ENCODE data around the gene HS6ST1. TPM values are rescaled to one million over a fixed set of nuclear protein-coding genes. Genes with fewer than 3 reads are reported as not detected.

The HS6ST1 gene
- total and polyA plus RNA-seq, 12 donors = 20.5 to 262 (median 97.1) TPM

DNA sequence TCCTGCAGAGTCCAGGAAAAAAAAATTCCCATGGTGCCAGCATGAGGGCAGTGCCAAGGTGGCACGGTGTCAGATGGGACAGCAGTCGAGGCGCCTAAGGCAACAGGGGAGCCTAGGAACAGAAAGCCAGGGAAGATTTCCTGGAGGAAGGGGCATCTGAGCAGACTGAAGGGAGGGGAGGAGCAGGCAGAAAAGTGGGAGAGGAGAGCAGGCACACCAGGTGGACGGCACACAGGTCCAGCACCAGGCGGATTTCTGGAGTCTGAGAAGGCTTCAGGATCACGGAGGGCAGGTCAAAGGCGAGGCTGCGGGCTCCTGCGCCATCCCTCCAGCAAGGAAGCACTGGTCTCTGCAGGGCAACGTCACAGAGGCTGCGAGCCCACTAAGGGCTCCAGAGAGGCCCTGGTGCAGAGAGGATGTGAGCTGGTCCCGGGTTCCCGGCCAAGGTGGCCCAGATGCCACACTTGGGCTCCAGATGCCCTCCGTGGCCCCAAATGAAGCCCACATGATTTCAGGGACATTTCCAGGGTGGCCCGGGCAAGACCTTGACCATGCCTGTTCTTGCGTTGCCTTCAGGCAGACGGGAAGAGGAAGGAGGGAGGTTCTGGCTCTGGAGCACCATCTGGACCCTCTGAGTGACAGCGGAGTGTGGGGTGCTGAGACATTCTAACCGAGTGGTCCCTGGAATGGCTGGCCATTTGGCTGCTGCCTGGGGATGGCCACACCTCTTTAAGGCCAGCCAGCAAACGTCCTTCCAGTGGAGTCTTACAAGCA lies 4.1 kb downstream of the HS6ST1 start:
- peak overlapping the region in 3 of 5 donors; percentile 41 to 75 (median 61) for H3K27ac ChIP-seq
- H3K4me1 ChIP-seq (replicated peaks in 1 of 2) = peaks cover 55 to 79% of the 10 kb centered on the region in 2 donors
- peak in 6 of 7 donors; percentile 25 to 62 (median 52) for DNase-seq
- 50 to 74% (median 71%) methylated on average over 5 to 20 of the region's 20 CpGs for WGBS, 4 donors
- H3K9me3 ChIP-seq (replicated peaks in 1 of 3) = no peaks in the 10 kb centered on the region
- TF ChIP-seq, protein P1, sequence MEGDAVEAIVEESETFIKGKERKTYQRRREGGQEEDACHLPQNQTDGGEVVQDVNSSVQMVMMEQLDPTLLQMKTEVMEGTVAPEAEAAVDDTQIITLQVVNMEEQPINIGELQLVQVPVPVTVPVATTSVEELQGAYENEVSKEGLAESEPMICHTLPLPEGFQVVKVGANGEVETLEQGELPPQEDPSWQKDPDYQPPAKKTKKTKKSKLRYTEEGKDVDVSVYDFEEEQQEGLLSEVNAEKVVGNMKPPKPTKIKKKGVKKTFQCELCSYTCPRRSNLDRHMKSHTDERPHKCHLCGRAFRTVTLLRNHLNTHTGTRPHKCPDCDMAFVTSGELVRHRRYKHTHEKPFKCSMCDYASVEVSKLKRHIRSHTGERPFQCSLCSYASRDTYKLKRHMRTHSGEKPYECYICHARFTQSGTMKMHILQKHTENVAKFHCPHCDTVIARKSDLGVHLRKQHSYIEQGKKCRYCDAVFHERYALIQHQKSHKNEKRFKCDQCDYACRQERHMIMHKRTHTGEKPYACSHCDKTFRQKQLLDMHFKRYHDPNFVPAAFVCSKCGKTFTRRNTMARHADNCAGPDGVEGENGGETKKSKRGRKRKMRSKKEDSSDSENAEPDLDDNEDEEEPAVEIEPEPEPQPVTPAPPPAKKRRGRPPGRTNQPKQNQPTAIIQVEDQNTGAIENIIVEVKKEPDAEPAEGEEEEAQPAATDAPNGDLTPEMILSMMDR (IDR thresholded peaks at IDR 0.05) = no peak
- TF ChIP-seq POLR2A (IDR thresholded peaks at IDR 0.05) = no peak
- peak overlapping the region in 1 of 4 donors; percentile 83 for H3K4me3 ChIP-seq
- intact Hi-C loops (cut with DNase I) = loop anchor here (5.0 to 10.0 kb wide), 3 partner anchors 52 to 420 kb away; no protein-coding TSS in a partner anchor
- H3K36me3 ChIP-seq (replicated peaks in 1 of 2) = no peaks in the 10 kb centered on the region
- H3K27me3 ChIP-seq = no peaks in the 10 kb centered on the region

DNA sequence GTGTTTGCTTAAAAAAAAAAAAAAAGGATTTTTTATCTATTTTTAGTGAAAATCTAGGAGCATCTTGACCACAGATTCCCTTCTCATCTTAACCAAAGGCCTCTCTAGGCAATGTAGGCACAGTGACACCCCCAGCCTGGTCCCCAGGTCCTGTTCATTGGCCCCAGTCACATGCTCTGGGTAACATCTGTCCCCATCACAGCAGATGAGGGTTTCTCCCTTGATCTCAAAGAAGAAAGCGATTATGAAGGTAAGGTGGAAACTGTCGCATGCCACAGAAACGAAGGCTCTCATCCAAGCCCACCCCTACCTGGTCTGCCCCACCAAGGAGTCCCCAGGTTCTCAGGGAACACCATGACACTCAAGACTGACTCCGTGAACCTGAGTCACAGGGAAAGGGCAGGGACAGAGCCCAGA lies 4.7 kb downstream of the HS6ST1 start:
- TF ChIP-seq POLR2A (IDR thresholded peaks at IDR 0.05) = no peak
- TF ChIP-seq, protein P1 (IDR thresholded peaks at IDR 0.05) = no peak
- Histone ChIP-seq H3K9me3 (replicated peaks in 1 of 3) (no peaks in the 10 kb centered on the region), H3K4me1 (replicated peaks in 1 of 2) (peaks cover 61 to 81% of the 10 kb centered on the region in 2 donors), H3K36me3 (replicated peaks in 1 of 2) (no peaks in the 10 kb centered on the region), H3K27ac (peak overlapping the region in 3 of 5 donors; percentile 41 to 75 (median 61)), H3K4me3 (no peak overlapping the region), H3K27me3 (no peaks in the 10 kb centered on the region)
- no peak for DNase-seq
- intact Hi-C loops (cut with DNase I) = loop anchor here (10.0 kb wide), 2 partner anchors 129 to 421 kb away; no protein-coding TSS in a partner anchor
- 65 to 83% (median 76%) methylated on average over 4 of the region's 4 CpGs for WGBS, 4 donors

DNA sequence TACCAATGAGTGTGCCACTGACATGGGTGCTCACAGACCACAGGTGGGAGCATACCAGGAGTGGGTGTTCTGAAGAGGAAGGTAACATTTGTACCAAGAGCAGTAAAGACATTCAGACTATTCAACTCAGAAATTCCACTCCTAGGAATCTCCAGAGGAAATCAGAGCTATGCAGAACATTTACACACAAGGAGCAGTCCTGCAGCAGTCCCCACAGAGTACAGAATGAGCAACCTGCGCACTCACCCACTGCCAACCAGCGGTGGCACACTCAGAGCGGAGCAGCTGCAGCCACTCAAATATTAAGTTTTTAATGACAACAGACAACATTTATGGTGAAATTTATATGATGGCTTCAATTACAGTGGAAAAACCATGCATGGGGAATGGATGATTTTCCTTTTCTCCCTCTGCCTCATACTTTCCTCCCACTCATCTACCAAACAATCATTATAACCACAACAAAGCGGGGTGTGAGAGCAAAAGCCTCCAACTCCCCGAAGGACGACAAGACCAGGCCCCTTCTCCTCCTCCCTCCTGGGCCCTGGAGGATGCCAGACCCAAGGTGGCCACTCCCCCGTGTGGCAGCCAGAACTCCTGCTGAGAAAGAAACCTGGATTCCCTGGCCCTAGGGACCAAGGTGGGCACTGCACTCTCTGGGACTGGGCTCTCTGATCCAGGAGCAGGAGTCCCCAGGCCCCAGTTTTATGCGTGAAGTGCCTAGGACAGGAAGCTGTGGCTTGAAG lies 5.4 kb downstream of the HS6ST1 start:
- Histone ChIP-seq H3K27me3 (no peaks in the 10 kb centered on the region), H3K4me3 (no peak overlapping the region), H3K4me1 (replicated peaks in 1 of 2) (peaks cover 68 to 88% of the 10 kb centered on the region in 2 donors), H3K27ac (peak overlapping the region in 3 of 5 donors; percentile 7 to 61 (median 41)), H3K9me3 (replicated peaks in 1 of 3) (no peaks in the 10 kb centered on the region), H3K36me3 (replicated peaks in 1 of 2) (no peaks in the 10 kb centered on the region)
- 56 to 64% (median 58%) methylated on average over 7 to 8 of the region's 8 CpGs for WGBS, 4 donors
- intact Hi-C loops (cut with DNase I) = loop anchor here (10.0 kb wide), 2 partner anchors 128 to 422 kb away; no protein-coding TSS in a partner anchor
- peak in 6 of 7 donors; percentile 20 to 59 (median 42) for DNase-seq
- TF ChIP-seq, protein P1 (IDR thresholded peaks at IDR 0.05) = peak in 5 of 6 experiments; percentile 33 to 50 (median 47)
- no peak for TF ChIP-seq POLR2A (IDR thresholded peaks at IDR 0.05)

DNA sequence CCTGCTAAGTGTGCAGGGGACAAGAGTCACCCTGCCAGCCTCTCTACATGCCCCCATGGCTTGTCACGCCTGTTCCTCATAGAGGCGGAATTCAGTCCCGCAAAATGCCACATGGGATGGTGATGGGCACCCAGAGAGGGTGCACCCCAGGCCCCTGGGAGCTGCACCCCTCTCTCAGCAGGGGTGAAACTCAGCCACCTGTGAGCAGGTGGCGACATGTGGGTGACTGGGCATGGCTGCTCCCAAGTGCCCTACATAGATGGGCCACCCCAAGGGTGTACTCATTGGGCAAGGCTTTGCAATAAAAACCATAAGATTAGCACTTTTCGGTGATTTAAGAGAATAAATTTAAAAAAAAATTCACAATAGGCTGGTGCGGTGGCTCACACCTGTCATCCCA lies 6.3 kb downstream of the HS6ST1 start:
- Histone ChIP-seq H3K4me1 (replicated peaks in 1 of 2) (peaks cover 76 to 97% of the 10 kb centered on the region in 2 donors), H3K9me3 (replicated peaks in 1 of 3) (no peaks in the 10 kb centered on the region), H3K36me3 (replicated peaks in 1 of 2) (no peaks in the 10 kb centered on the region), H3K27me3 (no peaks in the 10 kb centered on the region), H3K27ac (no peak overlapping the region), H3K4me3 (no peak overlapping the region)
- WGBS, 4 donors = 95 to 100% (median 97%) methylated on average over 5 to 6 of the region's 6 CpGs
- TF ChIP-seq, protein P1 (IDR thresholded peaks at IDR 0.05) = no peak
- no peak for TF ChIP-seq POLR2A (IDR thresholded peaks at IDR 0.05)
- intact Hi-C loops (cut with DNase I) = loop anchor here (10.0 kb wide), 2 partner anchors 128 to 422 kb away; no protein-coding TSS in a partner anchor
- peak in 1 of 7 donors; percentile 10 for DNase-seq

Measured in adrenal gland (tissue), 12 donors.